ENCODE results near the gene NME5.
"Not testable (repeated sequence)": the region's sequence is repeated elsewhere in the genome, so short reads cannot be mapped to it uniquely, and the experiment has no call there.

Gene NME5

DNA sequence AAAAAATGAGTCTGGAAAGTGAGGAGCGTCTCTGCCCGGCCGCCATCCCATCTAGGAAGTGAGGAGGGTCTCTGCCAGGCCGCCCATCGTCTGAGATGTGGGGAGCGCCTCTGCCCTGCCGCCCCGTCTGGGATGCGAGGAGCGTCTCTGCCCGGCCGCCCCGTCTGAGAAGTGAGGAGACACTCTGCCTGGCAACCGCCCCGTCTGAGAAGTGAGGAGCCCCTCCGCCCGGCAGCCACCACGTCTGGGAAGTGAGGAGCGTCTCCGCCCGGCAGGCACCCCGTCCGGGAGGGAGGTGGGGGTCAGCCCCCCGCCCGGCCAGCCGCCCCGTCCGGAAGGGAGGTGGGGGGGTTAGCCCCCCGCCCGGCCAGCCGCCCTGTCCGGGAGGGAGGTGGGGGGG is 69.2 kb downstream of the NME5 start:
- DNase-seq: not testable (repeated sequence)

DNA sequence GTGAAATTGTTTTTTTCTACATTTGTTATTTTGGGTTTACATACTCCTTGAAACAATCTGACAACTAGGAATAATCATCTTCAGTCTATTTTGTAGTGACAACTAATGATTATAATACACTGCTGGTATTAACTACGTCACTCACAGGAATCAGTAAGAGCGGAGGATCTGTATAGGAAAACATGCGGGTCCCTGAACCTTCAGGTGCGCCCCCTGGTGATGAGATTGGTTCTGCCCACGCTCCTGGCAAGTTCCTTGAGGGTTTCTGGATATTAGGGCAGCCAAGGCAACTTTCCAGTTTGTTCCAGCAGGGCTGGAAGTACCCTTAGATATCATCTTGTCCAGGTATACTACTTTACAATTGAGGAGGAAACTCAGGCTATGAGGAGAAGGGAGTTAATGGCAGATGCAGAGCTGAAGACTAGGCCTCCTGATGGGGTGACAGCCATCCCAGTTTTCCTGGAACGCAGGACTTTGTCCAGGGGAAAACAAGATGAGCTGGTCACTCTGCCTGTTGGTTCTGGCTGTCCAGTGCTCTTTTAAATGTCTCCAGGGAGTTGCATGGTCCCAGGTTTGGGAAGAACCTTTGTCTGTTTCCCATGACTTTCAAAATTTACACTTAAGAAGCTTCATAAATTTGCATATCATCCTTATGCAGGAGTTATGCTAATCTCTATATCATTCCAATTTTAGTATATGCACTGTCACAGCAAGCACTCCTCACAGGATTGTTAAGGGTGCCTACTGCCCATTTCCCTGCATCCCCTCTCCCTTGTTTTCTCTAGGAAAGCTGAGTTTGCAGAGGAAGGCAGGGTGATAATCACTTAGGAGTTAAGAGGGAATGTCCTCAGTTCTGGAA is 70.3 kb downstream of the NME5 start:
- DNase-seq: peak; percentile 82

DNA sequence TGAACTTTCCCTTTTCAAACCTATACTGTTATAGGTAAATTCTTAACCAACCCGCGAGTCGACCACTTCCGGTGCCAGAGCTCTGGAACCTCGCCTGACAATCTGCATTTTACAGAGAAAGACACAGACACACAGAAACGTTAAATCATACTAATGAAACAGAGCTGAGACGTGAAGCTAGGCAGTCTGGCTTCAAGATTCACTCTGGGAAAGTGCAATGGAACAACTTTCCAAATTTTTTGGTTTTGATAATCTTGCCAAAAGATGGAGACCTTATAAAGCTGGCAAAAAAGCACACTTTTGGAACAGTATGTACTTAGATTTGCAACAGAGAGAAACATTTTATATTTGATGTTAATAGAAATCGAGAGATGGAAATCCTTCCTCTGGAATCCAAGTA is 71.3 kb downstream of the NME5 start:
- DNase-seq: no peak

Measured in kidney glomerular epithelial cell (primary cell).